NCI-H2196 treated with DMSO at 0.1 percent for 48 hours (cell line): ENCODE data around the gene NLRC5.
"Not testable (repeated sequence)": the region's sequence is repeated elsewhere in the genome, so short reads cannot be mapped to it uniquely, and the experiment has no call there.

ENCODE experiments used
- DNase-seq: peaks from one replicate; lab custom pipeline; 2025; ENCODE audit not compliant: unreplicated experiment; lab: John Stamatoyannopoulos, UW

NLRC5 gene

DNA sequence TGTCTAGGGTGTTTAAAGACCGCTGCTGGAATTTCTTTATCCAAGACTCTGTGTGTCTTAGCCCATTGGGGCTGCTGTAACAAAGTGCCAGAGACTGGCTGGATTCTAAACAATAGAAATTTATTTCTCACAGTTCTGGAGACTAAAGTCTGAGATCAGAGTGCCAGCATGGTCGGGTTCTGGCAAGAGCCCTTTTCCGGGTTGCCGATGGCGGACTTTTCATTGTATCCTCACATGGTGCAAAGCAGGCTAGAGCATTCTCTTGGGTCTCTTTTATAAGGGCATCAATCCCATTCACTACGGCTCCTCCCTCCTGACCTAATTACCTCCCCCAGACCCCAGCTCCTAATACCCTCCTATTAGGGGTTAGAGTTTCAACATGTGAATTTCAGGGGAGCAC is 9.5 kb downstream of the NLRC5 start:
- DNase-seq, result no peak

DNA sequence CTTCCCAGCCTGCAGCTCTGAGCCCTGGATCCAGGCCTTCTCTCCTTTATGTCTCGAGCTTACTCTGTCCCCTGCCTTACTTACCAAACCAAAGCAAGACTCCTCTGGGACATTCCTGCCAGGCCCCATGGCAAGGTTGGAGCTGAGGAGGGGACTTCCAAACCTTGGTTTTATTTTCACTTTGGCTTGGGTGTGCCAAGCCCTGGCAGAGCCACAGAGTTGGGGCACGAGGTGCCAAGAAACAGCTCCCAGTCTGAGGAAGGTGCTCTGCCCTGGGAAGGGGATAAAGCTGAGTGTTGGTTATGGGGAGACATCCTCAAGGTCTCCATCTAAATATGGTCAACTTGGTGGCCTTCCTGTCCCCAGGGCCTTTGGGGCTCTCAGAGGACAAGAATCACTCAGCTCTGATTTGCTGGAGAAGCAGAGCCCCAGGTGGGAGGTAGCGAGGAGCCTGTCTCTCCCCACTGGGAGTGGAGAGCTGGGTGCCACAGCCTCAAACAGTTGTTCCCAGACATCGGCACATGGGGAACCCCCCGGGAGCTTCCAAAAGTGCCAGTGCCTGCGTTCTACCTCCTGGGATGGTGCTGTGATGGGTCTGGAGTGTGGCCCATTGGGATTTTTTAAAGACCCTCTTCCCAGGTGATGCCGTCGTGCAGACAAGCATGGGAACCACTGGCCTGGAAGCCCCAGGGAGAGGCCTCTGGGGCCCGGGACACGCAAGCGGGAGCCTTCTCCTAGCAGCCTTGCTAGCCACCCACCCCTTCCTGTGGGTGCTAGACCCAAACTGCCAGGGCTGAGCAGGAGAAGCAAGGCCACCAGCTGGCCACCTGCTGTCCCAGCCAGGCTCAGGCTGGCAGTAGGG is 10.3 kb downstream of the NLRC5 start:
- no peak for DNase-seq

DNA sequence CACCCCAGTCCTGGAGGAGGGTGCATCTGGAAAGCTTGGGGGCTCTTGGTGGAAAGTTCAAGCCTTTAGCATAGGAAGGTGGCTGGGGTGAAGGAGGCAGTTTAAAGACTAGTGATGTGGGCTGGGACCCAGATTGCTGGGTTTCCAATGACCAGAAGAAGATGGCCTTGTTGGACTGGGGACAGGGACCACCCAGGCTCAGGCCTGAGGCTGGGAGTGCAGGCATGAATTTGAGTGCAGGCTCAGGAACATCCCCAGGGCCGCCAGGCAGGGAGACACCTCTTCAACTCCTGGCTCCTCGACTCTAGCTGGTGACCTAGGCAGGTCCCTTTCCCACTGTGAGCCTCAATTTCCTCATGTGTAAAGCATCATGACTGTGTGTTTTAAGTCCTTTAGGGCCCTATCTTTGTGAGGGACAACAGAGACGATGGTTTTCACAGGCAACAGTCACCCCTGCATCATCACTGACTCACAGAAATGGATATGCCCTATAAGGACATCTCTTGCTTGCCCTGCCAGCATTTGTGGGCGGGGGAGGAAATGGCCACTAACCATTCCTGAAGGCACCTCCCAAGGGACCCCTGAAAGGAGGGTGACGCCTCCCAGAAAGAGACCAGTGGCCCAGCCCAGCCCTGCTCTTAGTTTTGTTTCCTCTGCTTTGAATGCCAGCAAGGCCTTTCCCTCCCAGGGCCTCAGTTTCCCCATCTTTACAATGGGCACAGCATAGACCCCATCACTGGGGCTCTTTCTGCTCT is 11.1 kb downstream of the NLRC5 start:
- no peak for DNase-seq

DNA sequence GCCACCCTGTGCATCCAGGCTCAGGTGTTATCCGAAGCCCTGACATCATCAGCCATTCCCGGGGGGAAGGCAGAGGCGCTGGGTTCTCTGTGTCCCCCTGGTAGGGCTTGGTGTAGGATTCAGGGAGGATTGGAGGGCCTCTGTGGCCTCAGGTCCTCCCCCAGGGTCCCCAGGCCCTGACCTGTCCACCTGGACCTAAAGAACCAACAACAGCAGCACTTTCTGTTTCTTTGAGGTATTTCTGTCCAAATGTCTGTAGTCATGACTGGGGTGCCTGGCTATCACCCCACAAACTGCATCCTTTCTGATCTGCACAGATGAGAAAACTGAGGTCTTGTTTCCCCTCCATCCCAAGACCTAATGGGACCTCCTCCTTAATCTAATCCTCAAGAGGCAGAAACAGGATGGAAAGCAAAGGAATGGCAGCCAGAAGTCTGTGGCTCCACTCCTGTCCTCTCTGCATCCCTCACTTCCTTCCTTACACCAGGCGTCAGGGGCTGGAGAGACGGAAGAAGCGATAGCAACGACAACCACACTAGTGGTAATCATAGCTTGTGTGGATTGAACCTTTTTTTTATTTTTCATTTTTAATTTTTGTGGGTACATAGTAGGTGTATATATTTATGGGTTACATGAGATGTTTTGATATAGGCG is 11.8 kb downstream of the NLRC5 start:
- DNase-seq, result no peak

DNA sequence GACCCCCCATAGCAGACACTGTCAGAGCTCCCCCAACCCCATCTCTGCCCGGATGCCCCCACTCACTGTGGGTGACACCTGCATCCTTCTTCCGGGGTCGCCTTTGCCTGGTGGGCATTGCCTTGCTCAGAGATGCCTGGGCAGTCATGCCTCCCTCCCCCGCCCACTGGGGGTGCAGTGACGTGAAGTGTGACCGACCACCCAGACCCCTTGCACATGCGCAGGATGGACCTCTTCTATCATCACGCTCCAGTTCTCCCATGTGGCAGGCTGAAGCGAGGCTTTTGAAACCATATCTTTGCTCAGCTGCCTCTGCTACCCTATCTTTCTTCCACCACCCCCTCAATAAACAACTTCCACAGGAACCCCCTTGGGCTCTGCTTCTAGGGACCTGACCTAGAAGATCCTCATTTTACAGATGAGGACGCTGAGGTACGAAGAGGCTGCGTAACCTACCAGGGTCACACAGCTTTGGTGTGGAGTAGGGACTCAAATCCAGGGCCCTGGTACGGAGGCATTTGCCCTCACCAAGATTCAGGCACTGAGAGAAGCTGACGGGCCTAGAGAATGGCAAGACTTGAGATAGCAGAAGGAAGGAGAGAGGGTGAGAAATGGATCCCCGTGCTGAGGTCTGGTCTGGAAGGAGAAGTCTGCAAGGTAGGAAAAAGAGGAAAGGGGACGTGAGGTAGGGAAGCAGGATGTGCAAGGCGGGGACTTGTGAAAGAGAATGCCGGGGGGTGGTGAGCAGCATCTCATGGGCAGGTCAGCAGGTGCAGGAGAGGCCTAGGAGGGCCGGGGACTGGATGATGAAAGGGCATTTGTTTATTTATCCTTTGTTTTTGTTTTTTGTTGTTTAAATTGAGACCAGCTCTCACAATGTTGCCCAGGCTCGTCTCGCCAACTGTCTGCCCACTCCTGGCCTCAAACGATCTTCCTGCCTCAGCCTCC is 14.4 kb downstream of the NLRC5 start:
- no peak for DNase-seq

DNA sequence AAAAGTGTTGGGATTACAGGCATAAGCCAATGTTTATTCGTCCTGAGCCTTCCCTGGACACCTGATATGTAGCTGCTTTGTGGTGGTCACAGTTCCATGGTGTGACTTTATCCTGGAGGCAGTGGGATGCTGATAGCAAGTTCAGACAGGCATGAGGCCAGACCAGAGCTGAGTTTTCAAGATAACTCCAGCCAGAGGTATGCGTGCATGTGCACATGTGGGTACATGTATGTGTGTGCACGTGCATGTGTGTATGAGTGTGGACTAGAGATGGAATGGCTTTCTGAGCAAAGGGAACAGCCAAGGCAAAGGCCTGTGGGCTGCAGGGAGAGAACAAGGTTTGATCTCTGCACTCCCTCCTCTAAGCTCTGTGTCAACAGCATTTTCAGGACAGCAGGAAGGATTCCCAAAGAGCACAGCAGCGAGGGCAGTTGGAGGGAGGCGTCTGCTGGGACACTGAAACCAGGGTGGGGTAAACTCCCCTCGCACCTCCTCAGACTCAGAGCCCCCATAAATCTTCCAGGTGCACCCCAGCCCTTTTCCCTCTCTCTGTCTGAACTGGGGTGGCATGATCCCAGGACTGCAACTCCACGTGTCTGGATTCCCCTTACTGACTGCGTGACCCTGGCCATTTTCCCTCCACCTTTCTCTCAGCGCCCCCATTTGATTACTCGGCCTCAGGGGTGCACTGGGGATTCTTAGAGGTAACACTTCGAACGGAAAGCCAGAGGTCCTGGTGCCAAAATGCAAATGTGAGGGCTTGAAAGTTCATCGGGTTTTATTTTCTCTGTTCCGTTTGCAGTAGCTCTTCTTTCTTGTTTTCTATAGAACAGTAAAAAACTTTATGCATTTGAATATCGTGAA is 15.3 kb downstream of the NLRC5 start:
- DNase-seq, result no peak

DNA sequence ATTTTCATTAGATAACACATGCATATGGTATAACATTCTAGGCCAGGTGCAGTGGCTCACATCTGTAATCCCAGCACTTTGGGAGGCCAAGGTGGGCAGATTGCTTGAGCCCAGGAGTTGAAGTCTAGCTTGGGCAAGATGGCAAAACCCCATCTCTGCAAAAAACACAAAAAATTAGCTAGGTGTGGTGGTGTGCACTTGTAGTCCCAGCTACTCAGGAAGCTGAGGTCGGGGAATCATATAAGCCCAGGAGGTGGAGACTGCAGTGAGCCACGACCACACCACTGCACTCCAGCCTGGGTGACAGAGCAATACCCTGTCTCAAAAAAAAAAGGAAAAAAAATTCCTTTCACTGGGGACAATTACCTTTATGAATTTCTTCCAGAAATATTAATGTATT is 16.2 kb downstream of the NLRC5 start:
- not testable (repeated sequence) for DNase-seq

DNA sequence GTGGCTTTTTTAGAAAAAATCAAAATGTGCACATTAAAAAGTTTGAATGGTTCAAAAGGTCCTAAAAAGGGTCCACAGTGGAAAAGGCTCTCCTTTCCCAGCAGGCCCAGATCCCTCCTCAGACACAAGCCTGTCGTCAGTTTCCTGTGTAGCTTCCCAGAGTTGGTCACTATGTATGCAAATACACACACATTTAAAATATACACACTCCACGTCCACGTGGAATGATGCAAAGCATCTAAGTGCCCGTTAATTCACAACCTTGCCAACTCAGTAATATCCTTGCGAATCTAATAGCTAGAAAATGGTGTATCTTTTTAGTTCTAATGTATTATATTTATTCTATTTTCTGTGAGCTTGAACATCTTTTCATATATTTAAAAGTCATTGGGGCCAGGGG is 17.7 kb downstream of the NLRC5 start:
- no peak for DNase-seq

DNA sequence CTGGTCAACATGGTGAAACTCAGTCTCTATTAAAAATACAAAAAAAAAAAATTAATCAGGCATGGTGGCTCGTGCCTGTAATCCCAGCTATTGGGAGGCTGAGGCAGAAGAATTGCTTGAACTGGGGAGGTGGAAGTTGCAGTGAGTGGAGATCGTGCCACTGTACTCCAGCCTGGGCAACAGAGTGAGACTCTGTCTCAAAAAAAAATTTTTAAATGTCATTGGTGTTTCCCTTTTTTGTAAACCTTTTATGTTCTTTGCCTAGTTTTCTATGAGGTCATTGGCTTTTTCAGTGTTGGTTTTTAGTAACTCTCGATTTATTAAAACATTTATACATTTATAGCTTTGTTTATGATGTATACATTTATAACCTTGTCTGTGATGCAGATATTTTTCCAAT is 18.2 kb downstream of the NLRC5 start:
- no peak for DNase-seq

DNA sequence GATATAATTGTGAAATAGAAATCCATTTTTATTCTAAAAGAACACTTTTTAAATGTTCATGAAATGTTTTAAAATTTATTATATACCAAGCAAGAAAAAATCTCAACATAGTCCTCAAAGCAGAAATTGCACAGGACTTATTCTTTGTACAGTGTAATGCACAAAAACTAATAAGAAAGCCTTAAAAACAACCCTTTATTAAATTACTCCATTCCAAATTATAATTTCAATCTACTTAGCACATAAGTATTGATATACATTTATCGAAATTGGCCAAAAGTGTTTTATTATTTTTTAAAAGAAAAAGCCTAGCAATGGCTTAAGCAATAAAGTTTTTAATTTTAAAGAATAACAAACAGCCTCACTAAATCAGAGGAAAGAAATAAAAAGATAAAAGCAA is 19.1 kb downstream of the NLRC5 start:
- DNase-seq, result no peak

DNA sequence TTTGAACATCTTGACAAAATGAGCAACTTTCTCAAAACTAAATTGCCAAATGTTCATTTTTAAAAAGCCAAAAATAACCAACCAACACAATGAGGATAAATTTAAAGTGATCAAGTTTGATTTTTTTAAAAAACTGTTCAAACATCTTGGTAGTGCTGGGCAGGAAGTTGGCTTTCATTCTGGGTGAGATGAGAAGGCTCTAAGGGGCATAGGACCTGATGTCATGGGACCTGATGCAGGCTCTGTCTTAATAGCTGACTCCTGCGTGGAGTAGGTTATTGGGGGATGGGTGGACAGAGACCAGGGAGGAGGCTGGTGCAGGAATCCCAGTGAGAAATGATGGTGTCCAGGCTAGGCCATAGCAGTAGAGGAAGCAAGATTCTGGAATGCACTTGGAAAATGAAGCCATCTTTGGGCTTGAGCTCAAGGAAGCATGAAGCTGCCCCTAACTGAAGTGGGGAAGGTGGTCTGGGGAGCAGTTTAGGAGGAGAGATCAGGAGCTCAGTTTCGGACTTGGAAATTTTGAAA is 20.4 kb downstream of the NLRC5 start:
- no peak for DNase-seq

DNA sequence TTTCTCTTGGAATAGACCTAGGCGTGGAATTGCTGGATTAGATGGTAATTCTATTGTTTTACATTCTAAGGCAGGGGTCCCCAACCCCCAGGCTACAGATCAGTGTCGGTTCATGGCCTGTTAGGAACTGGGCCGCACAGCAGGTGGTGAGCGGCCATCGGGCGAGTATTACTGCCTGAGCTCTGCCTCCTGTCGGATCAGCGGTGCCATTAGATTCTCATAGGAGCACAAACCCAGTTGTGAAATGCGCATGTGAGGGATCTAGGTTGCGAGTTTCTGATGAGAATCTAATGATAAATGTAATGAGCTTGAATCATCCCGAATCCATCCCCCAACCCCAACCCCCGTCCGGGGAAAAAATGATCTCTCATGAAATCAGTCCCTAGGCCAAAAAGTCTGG is 23.0 kb downstream of the NLRC5 start:
- no peak for DNase-seq

DNA sequence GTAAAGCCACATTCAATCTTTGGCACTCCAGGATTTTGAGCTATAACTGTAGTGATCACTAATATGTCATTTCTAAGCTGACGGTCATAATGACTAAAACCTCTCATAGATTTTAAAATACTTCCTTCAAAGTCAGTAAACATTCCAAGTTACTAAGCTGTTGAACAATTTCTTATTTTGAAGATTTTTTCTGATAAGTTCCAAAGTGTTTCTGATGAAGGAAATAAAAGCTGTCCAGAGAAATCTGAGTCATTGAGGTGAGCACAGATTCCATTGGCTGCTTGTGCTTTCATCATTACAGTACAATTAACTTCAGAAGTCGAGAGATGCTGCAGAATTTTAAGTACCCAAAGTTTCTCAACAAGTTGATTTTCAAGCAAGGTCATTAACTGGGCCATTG is 23.9 kb downstream of the NLRC5 start:
- DNase-seq, result no peak

DNA sequence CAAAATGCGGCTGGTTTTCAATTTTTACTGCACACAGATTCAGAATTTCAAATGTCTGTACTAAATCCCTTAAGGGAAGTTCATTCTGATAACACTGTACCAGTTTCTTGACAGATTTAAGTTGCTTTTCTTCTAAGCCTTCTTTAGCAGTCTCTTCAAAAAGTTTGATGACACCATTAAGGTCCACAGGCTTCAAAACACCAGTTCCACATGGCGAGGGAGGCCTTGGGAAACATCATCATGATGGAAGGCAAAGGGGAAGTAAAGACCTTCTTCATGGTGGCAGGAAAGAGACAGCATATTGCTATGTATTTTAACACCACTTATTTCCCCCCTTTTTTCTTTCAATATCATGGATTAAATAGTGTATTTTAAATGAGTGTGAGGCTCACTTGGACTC is 24.5 kb downstream of the NLRC5 start:
- DNase-seq, result no peak

DNA sequence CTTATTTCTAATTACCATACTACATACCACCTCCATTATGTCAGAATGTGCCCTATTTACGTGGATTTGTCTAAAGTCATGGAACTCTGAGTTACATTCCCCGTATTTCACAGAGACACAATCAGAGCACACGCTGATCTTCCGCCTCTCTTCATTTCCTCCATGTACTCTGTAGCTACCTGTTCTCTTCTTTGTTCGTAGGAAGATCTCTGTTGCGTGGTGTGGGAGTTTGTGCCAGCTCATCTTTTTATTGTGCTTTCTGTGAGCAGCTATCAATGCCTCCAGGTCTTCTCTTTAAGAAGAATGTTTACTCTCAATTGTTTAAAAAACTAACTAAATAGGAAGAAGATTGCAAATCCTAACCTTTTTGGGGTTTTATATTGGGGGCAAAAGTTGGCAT is 26.9 kb downstream of the NLRC5 start:
- no peak for DNase-seq

DNA sequence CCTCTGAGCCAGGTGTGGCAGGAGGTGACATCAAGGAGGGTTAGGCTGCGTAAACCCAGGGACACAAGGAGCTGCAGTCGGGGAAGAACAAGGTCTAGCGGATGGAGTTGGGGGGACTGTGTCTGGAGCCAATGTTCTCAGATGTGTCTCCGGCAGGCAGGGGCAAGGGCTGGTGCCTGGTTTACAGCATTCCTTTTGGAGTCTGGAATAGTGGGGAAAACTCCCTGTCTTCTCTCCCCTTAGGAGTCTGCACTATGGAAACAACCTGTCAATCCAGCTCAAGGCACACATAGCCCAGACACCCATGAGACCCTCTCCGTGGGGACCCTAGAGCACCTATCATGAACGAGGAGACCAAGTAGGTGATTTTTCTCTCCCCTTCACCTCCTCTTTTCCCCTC is 27.5 kb downstream of the NLRC5 start:
- no peak for DNase-seq

DNA sequence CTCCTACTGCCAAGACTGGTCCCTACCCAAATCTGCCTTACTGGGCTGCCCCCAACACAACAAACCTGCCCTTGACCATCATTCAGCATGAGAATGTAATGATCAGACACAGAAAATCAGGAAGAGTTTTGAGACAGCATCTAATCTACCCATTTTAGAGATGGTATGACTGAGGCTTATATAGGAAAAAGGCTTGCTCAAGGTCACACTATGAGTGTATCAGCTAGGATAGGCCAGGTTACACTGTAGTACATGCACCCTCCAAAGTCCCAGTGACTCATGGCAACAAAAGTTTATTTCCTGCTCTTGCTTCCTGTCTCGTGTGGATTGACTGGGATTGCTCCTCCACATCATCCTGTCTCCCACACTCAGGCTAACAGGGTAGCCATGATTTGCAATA is 27.9 kb downstream of the NLRC5 start:
- no peak for DNase-seq

DNA sequence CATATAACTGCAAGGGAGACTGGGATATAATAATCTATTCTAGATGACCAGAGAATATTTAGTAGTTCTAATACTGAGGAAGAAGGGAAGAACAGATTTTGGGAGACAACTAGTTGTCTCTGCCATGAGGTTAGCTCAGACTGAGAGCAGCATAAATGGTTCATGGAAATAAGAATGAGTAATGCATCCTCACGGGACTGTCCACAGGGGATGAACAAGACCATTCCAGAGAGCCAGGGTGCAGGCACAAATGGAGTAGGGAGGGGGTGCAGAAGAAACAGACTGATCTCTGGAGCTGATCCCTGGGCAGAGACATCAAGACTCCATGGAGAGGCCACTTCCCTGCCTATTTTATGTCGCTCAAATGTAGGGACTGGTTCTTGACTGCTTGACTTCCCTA is 30.4 kb downstream of the NLRC5 start:
- DNase-seq, result no peak

DNA sequence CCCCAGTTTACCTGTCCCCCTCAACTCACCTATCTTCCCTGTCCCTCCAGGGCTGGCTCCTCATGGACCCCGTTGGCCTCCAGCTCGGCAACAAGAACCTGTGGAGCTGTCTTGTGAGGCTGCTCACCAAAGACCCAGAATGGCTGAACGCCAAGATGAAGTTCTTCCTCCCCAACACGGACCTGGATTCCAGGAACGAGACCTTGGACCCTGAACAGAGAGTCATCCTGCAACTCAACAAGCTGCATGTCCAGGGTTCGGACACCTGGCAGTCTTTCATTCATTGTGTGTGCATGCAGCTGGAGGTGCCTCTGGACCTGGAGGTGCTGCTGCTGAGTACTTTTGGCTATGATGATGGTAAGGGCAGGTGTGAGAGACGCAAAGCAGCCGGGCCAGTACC is 31.3 kb downstream of the NLRC5 start:
- DNase-seq, result no peak

DNA sequence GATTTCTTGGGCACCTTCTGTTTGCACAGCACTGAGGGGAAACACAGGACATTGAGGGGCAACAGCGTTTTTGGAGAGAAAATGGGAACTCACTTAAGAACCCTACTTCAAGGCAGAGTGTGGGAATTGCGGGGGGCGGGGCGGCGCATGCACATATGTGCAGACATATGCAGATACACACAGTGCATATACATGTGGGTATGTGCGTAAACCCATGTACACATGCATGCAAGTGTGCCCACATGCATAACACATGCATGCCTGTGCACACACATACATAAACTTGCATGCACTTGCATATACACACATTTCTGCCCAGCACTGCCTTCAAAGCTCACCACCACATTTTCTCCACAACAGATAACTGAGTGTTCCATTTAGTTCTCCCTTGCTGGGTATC is 32.4 kb downstream of the NLRC5 start:
- DNase-seq, result no peak
